H1 (cell line): Measurements from ENCODE around the gene COMMD8. TPM values are rescaled to one million over a fixed set of nuclear protein-coding genes. Genes with fewer than 3 reads are reported as not detected.

ENCODE experiments used
- CTCF ChIA-PET: fragments of 300-600 bp; sonication (Branson Sonifier 250); formaldehyde crosslinking; loops from one replicate; lab custom pipeline; 2021; ENCODE audit not compliant: partially characterized antibody; lab: Charles Lee
- POLR2A ChIA-PET: fragments of 300-600 bp; sonication (Branson Sonifier 250); formaldehyde crosslinking; loops from one replicate; lab custom pipeline; 2021; ENCODE audit warnings: inconsistent platforms; ENCODE audit not compliant: partially characterized antibody; lab: Charles Lee
- DNase-seq, 2 experiments: peaks; one replicate each; pipeline versions ENCODE4 v3.0.0 to v3.0.0-alpha.2; 2010 to 2022; ENCODE audit warnings: low spot score in 2 of 2, low read depth in 1 of 2, mixed read lengths in 1 of 2
- FAIRE-seq: peaks from 2 replicates; lab custom pipeline; 2011; peaks lifted over from hg19 to GRCh38; lab: Jason Lieb, UNC
- H2AFZ ChIP-seq: 2 replicates; pipeline ENCODE4 v1.8.1; 2012; ENCODE audit warnings: low read length, inconsistent platforms
- H2AK5ac ChIP-seq: 2 replicates; pipeline ENCODE4 v1.6.1; 2013; ENCODE audit warnings: low read depth, low read length
- H2BK120ac ChIP-seq: replicated peaks from 2 replicates; pipeline ENCODE3; 2013; ENCODE audit warnings: low read depth, low read length, inconsistent platforms
- H2BK12ac ChIP-seq: 2 replicates; pipeline ENCODE4 v1.6.1; 2013; ENCODE audit warnings: low read depth, low read length
- H2BK15ac ChIP-seq: 2 replicates; pipeline ENCODE4 v1.6.1; 2013; ENCODE audit warnings: low read length
- H2BK20ac ChIP-seq: 2 replicates; pipeline ENCODE4 v1.6.1; 2013; ENCODE audit warnings: low read length
- H2BK5ac ChIP-seq: 2 replicates; pipeline ENCODE4 v1.6.1; 2013; ENCODE audit warnings: low read depth, low read length
- H3K14ac ChIP-seq: 2 replicates; pipeline ENCODE4 v1.6.1; 2013; ENCODE audit warnings: inconsistent platforms; ENCODE audit not compliant: insufficient read length
- H3K18ac ChIP-seq: 2 replicates; pipeline ENCODE4 v1.6.1; 2013; ENCODE audit warnings: low read length; ENCODE audit errors: extremely low read depth
- H3K23ac ChIP-seq: 2 replicates; pipeline ENCODE4 v1.6.1; 2013; ENCODE audit warnings: inconsistent platforms; ENCODE audit not compliant: insufficient read length
- H3K23me2 ChIP-seq: 2 replicates; pipeline ENCODE4 v1.6.1; 2013; ENCODE audit warnings: low read depth, low read length
- H3K27ac ChIP-seq: 2 replicates; pipeline ENCODE4 v1.6.1; 2011; ENCODE audit warnings: low read depth, low read length, inconsistent platforms
- H3K27me3 ChIP-seq, 4 experiments: replicated peaks in 1 of 4; 1 replicate in 1 of 4; 2 replicates in 3 of 4; pipeline versions ENCODE4 v1.6.1 to v1.8.1; 2011 to 2013; ENCODE audit warnings: low read length in 3 of 4, mild to moderate bottlenecking in 3 of 4, inconsistent platforms in 2 of 4, mixed read lengths in 2 of 4, moderate library complexity in 1 of 4; ENCODE audit not compliant: control insufficient read depth in 3 of 4, insufficient read depth in 3 of 4; ENCODE audit errors: extremely low read depth in 1 of 4
- H3K36me3 ChIP-seq, 4 experiments: 2 replicates each; pipeline versions ENCODE4 v1.6.1 to v1.8.1; 2011 to 2013; ENCODE audit warnings: mild to moderate bottlenecking in 4 of 4, low read length in 3 of 4, moderate library complexity in 2 of 4, control low read depth in 1 of 4, inconsistent platforms in 1 of 4; ENCODE audit not compliant: insufficient read depth in 4 of 4, control insufficient read depth in 2 of 4
- H3K4ac ChIP-seq: replicated peaks from 2 replicates; pipeline ENCODE3; 2013; ENCODE audit warnings: low read length, low read depth, mixed read lengths, inconsistent platforms; ENCODE audit not compliant: insufficient read length
- H3K4me1 ChIP-seq, 4 experiments: replicated peaks in 1 of 4; 1 replicate in 1 of 4; 2 replicates in 3 of 4; pipeline versions ENCODE4 v1.6.1 to v1.8.1; 2011 to 2013; ENCODE audit warnings: low read length in 3 of 4, inconsistent platforms in 2 of 4, mixed read lengths in 1 of 4; ENCODE audit not compliant: insufficient read depth in 4 of 4, control insufficient read depth in 3 of 4
- H3K4me2 ChIP-seq, 2 experiments: 2 replicates each; pipeline versions ENCODE4 v1.6.1 to v1.8.1; 2011 to 2013; ENCODE audit warnings: low read depth in 2 of 2, low read length in 2 of 2, control low read depth in 1 of 2, inconsistent platforms in 1 of 2, mild to moderate bottlenecking in 1 of 2; ENCODE audit not compliant: insufficient read depth in 1 of 2
- H3K4me3 ChIP-seq, 4 experiments: fragments of 200-600, 300-600 bp in 1 of 4; sonication (generic), shearing (Covaris generic), sonication (Bioruptor Twin) in 1 of 4; 2 replicates each; pipeline versions ENCODE4 v1.5.1 to v1.8.1; 2011 to 2016; ENCODE audit warnings: low read length in 4 of 4, low read depth in 3 of 4, control low read depth in 2 of 4, inconsistent platforms in 2 of 4, mild to moderate bottlenecking in 2 of 4, mixed read lengths in 1 of 4, moderate library complexity in 1 of 4; ENCODE audit not compliant: insufficient read depth in 2 of 4; ENCODE audit errors: extremely low read depth in 1 of 4
- H3K56ac ChIP-seq: replicated peaks from 2 replicates; pipeline ENCODE3; 2013; ENCODE audit warnings: low read depth, mild to moderate bottlenecking, mixed read lengths, low read length, inconsistent platforms; ENCODE audit not compliant: insufficient read length
- H3K79me1 ChIP-seq: 2 replicates; pipeline ENCODE4 v1.6.1; 2013; ENCODE audit warnings: low read depth, low read length, control low read depth
- H3K79me2 ChIP-seq, 2 experiments: 2 replicates each; pipeline versions ENCODE4 v1.6.1 to v1.8.1; 2012 to 2013; ENCODE audit warnings: low read length in 2 of 2, mild to moderate bottlenecking in 2 of 2, inconsistent platforms in 1 of 2; ENCODE audit not compliant: insufficient read depth in 2 of 2, control insufficient read depth in 1 of 2
- H3K9ac ChIP-seq, 4 experiments: replicated peaks in 1 of 4; 1 replicate in 1 of 4; 2 replicates in 3 of 4; pipeline versions ENCODE4 v1.6.1 to v1.8.1; 2011 to 2013; ENCODE audit warnings: low read depth in 3 of 4, low read length in 3 of 4, control low read depth in 2 of 4, mild to moderate bottlenecking in 2 of 4, moderate library complexity in 2 of 4, inconsistent platforms in 1 of 4; ENCODE audit errors: extremely low read depth in 1 of 4
- H3K9me3 ChIP-seq, 2 experiments: 2 replicates each; pipeline versions ENCODE4 v1.6.1 to v1.8.1; 2012 to 2013; ENCODE audit warnings: mild to moderate bottlenecking in 2 of 2, moderate library complexity in 2 of 2, control low read depth in 1 of 2, inconsistent platforms in 1 of 2, low read depth in 1 of 2, low read length in 1 of 2, mixed read lengths in 1 of 2; ENCODE audit not compliant: insufficient read depth in 2 of 2
- H4K20me1 ChIP-seq, 2 experiments: replicated peaks in 1 of 2; 2 replicates each; pipeline versions ENCODE3 to v1.8.1; 2011 to 2013; ENCODE audit warnings: inconsistent platforms in 2 of 2, low read length in 2 of 2, mild to moderate bottlenecking in 1 of 2; ENCODE audit not compliant: insufficient read depth in 2 of 2, control insufficient read depth in 1 of 2
- H4K5ac ChIP-seq: 2 replicates; pipeline ENCODE4 v1.6.1; 2013; ENCODE audit warnings: low read length, low read depth, mixed read lengths, inconsistent platforms; ENCODE audit not compliant: insufficient read length
- H4K8ac ChIP-seq: 2 replicates; pipeline ENCODE4 v1.8.0; 2013; ENCODE audit warnings: mild to moderate bottlenecking, moderate library complexity, low read length, inconsistent platforms; ENCODE audit not compliant: insufficient read depth; ENCODE audit errors: extremely low read depth
- H4K91ac ChIP-seq: replicated peaks from 2 replicates; pipeline ENCODE3; 2013; ENCODE audit warnings: low read length, mixed read lengths, inconsistent platforms; ENCODE audit not compliant: insufficient read length
- ATF3 ChIP-seq: IDR thresholded peaks from 2 replicates; pipeline ENCODE4 v1.6.1; 2011; ENCODE audit warnings: low read depth, mild to moderate bottlenecking, low read length; ENCODE audit not compliant: insufficient read depth
- CBX8 ChIP-seq: fragments of 300-800, 300-1000 bp; sonication (generic); IDR thresholded peaks from 2 replicates; pipeline ENCODE4 v1.7.1; 2016; ENCODE audit warnings: low read depth, low read length, borderline replicate concordance
- RXRA ChIP-seq: IDR thresholded peaks from 2 replicates; pipeline ENCODE4 v1.6.1; 2011; ENCODE audit warnings: low read depth, mild to moderate bottlenecking, low read length, moderate library complexity; ENCODE audit not compliant: insufficient read depth
- SP2 ChIP-seq: IDR thresholded peaks from 2 replicates; pipeline ENCODE4 v1.6.1; 2012; ENCODE audit warnings: mild to moderate bottlenecking, low read length, inconsistent platforms
- YY1 ChIP-seq: IDR thresholded peaks from 2 replicates; pipeline ENCODE4 v1.6.1; 2011; ENCODE audit warnings: low read depth, mild to moderate bottlenecking, low read length
- WGBS, 2 experiments: shearing (Covaris generic) in 1 of 2; methylation state at CpG; one replicate each; pipeline versions ENCODE4 v1.1.6 to v1.1.7; 2013 to 2015; ENCODE audit warnings: low lambda C conversion rate in 2 of 2, mixed read lengths in 2 of 2, inconsistent platforms in 1 of 2, low coverage in 1 of 2, missing lambda C conversion rate in 1 of 2; ENCODE audit not compliant: insufficient replicate concordance in 2 of 2, insufficient coverage in 1 of 2, insufficient read length in 1 of 2; ENCODE audit errors: extremely low coverage in 1 of 2, missing lambda C conversion rate in 1 of 2; 5-methylcytosine and 5-hydroxymethylcytosine counted together
- polyA plus RNA-seq, 7 experiments: library from polyadenylated mRNA; depleted of rRNA in 3 of 7; stranded (reverse) in 5 of 7; unstranded in 2 of 7; fragments of >200 nt in 5 of 7; fragments of 200-250 nt in 2 of 7; gene quantifications; 1 replicate in 5 of 7; 2 replicates in 1 of 7; 4 replicates in 1 of 7; pipeline versions ENCODE4 v1.2.1 to v1.2.3, GENCODE V29; 2011 to 2013; ENCODE audit warnings: missing spikeins in 2 of 7, mixed read lengths in 2 of 7
- total RNA-seq: library from RNA; stranded (reverse); fragmentation: NEBNext Ultra II Directional; extraction: Animal tissue kit (Norgen Biotek cat#: 25700); gene quantifications from 2 replicates; pipeline ENCODE4 v1.2.1, GENCODE V29; 2021

COMMD8 gene
- total and polyA plus RNA-seq, 2 of the 8 experiments (the other 6 are each of a cell fraction or from before 2014, with no cell fraction given), result 1.6 to 7.2 TPM

- Histone ChIP-seq H3K4ac (no peak overlapping the region), H3K9ac (no peak overlapping the region), H4K20me1 (no peaks in the 10 kb centered on the region), H2AK5ac (no peak overlapping the region), H2BK12ac (no peak overlapping the region), H3K27ac (no peak overlapping the region), H3K9me3 (no peaks in the 10 kb centered on the region), H3K14ac (no peak overlapping the region), H3K18ac (no peak overlapping the region), H4K8ac (no peak overlapping the region), H2BK15ac (no peak overlapping the region), H3K4me2 (no peak overlapping the region), H3K79me2 (no peaks in the 10 kb centered on the region), H3K23me2 (no peaks in the 10 kb centered on the region), H2BK120ac (no peak overlapping the region), H3K56ac (no peak overlapping the region), H3K23ac (no peak overlapping the region), H2AFZ (no peak overlapping the region), H3K4me1 (no peaks in the 10 kb centered on the region), H3K79me1 (no peaks in the 10 kb centered on the region), H2BK20ac (no peak overlapping the region), H4K5ac (no peak overlapping the region), H3K36me3 (no peaks in the 10 kb centered on the region), H2BK5ac (no peak overlapping the region), H4K91ac (no peak overlapping the region), H3K27me3 (no peaks in the 10 kb centered on the region), H3K4me3 (no peak overlapping the region)
- no peak for FAIRE-seq
- no peak for TF ChIP-seq ATF3
- no peak for TF ChIP-seq SP2
- TF ChIP-seq CBX8, result no peak
- no peak for TF ChIP-seq RXRA
- TF ChIP-seq YY1, result no peak
- ChIA-PET CTCF (no interaction called here), POLR2A (no interaction called here)
- WGBS, 2 experiments, result 75% methylated on average over 2 of the region's 2 CpGs; no CpG with 5 or more reads in 1 of the 2 experiments
- DNase-seq, result no peak
These were observed 57.1 kb downstream of the COMMD8 start for GRCh38 chr4:47406408-47406807.
